ENCODE data around the gene BMP2K.
"Not testable (repeated sequence)": the region's sequence is repeated elsewhere in the genome, so short reads cannot be mapped to it uniquely, and the experiment has no call there.

The BMP2K gene

DNA sequence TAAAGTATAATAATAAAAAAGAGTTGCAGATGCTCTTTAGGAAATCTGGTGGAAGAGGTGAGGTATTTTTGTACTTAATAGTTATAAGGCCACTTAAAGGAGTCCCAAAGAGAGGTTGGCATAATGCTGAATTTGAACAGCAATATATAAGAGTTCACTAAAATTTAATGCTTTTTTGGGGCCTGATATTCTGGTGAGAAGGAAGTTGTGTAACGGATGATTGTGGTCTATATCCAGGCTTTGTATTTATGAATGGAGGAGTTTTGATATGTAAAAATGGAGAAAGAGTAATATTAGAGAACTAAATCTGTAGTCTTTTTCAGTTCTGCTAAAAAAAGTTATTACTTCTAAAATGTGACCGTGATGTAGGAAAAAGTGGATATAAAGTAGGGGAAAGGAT, 20.4 kb downstream of the BMP2K start:
- no peak for DNase-seq

DNA sequence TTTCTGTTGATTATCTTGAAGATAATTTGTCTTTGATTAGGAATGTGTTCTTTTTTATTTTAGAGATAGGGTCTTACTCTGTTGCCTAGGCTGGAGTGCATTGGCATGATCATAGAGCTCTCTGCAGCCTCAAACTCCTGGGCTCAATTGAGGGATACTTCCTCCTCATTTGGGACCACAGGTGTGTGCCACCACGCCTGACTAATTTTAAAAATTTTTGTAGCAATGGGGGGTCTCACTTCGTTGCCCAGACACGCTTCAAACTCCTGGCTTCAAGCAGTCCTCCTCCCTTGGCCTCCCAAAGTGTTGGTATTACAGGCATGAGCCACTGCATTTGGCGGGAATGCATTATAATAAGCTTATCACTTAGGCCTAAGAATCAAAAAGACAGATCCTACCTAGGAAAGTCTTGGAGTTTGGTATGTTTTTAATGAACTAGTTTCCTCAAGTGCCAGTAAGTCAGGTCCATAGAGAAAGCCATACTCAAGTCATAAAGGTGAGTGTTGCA, 21.7 kb downstream of the BMP2K start:
- DNase-seq, result no peak

DNA sequence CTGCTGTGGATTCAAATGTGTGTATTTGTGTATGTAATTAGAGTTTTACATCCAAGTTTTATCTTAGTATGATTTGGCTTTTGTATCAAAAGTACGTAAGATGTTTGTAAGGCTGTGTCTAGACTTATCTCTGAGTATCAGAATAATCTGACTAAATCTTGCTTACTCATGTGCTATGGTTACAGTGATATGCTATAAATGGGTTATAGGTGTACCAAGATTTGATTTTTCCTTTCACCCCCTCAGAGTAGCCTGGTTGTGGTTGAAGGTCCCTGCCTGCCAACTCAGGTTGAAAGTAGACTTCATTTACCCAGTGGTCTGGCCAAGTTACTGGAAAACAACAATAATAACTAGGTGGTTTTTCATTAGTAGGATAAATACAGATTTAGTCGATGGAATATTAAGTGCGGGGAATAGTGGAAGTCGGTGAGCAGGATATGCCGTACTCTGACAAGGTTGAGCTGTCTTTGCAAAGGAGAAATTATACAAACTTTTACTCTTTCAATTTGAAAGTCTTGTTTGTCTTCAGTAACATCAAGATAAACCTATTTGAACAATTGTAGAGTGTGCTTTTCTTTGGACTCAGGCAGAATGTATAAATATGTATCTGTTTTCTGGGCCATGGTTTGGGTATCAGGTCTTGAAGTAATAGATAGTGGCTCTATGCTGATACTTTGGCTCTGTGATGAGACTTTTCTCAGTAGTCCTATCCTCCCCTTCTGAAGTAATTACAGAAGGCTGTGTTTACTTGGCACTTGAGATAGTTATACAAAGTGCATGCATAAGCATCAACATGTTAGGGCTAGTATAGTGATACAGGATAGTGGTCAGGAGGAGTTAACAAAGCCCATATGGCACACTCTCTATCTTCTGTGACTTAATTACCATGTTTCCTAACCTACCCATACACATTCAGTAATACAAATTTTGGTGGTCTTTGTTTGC, 23.7 kb downstream of the BMP2K start:
- no peak for DNase-seq

DNA sequence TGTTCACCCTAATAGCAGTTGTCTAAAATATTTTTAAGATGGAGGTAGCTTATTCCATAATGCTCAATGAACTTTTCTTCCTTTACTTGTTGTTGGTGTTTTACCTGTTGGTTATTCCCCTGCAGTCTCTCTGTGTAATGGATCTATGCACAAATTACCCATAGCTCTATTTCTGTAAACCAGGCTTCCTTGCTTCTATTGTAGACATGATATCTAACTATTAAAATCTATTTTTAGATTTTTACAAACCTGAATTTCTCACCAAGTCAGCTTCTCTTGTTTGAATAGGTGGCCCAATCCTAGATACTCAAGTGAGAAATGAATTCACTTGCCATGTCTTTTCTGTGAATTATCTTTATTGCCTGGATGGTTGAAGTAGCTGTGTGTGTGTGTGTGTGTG, 24.8 kb downstream of the BMP2K start:
- DNase-seq, result no peak

DNA sequence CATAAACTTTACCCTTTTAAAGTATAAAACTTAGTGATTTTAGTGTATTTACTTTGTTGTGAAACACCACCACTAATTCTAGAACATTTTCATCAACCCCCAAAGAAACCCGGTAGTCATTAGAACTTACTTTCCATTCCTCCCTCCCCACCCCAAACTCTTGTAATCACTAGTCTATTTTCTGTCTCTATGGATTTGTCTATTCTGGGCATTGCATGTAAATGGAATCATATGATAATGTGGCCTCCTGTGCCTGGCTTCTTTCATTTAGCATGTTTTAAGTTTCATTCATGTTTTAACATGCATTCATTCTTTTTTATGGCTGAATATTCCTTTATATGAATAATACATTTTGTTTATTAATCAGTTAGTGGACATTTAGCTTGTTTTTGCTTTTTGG, 27.8 kb downstream of the BMP2K start:
- DNase-seq, result no peak

DNA sequence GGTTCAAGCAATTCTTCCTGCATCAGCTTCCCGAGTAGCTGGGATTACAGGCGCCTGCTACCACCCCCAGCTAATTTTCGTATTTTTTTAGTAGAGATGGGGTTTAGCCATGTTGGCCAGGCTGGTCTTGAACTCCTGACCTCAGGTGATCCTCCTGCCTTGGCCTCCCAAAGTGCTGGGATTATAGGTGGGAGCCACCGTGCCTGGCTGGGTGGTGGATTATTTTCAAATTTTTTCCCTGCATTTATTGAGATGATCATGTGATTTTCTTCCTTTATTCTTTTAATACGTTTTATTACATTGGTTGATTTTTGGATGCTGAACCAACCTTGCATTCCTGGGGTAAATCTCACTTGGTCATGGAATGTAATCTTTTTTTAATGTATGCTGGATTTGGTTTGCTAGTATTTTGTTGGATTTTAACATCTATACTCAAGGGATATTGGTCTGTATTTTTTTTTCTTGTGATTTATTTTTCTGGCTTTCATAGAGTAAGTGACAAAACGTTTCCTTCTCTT, 30.9 kb downstream of the BMP2K start:
- DNase-seq, result no peak

DNA sequence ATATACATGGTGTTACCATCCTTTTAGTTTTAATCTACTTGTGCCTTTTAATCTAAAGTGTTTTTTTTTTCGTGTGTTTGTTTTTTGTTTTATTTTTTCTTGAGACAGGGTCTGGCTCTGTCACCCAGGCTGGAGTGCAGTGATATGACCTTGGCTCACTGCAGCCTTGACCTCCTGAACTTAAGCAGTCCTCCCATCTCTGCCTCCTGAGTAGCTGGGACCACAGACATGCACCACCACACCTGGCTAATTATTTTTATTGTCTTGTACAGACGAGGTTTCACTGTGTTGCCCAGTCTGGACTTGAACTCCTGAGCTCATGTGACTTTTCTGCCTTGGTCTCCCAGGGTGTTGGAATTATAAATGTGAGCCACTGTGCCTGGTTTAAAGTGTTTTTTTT, 33.1 kb downstream of the BMP2K start:
- DNase-seq, result no peak

DNA sequence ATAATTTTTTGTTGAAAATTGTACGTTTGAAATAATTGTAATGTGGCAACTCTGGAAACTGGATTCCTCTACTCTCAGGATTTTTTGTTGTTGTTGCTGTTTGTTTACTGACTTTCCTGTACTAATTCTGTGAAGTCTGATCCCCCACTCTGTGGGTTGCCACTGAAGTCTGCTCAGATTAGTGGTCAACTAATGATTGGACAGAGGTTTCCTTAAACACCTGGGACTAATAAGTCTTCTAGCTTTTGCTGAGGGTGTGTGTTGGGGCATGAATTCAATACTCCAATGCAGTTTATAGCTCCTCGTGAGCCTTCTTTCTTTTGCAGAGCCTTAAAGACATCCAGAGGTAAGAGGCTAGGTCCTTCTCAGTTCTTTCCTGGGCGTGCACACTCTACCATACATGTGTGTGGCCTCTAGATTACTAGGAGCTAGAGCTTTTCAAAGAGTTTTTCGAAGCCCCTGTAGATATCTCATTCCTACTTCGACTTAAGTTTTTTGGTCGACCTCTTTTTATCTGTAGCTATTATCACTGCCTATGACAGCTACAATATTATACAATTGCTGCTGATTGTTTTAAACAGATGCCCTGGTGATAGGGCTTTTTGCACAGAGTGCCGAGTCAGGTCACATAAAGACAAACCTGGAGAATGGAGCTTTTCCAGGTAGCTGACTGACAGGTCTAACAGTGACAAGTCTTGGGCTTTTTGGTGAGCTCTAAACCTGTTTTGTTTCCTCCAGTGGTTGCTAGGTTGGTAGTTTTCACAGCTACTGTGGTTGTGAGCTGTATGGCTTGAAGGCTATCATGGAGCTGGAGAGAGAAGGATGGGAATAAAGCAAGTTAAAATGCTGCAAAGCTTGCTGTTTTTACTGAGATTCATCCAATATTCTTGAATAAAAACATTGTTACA, 34.0 kb downstream of the BMP2K start:
- no peak for DNase-seq

DNA sequence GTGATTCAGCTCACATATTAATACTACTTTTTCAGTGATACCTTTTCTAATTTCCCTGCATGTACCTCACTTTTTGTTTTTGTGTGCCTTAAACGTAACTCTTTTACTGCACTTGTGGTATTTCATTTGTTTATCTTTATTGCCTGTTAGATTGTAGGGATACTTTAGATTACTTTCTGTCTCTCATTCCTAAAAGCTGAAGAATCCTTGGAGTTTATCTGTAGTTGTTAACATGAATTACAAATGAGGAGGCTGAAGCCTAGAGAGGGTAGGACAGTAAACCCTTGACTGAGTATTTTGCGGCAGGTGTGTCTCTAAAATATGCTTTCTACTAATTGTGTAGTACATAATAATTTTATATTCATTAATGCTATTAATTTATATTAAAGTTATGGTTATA, 34.9 kb downstream of the BMP2K start:
- no peak for DNase-seq

DNA sequence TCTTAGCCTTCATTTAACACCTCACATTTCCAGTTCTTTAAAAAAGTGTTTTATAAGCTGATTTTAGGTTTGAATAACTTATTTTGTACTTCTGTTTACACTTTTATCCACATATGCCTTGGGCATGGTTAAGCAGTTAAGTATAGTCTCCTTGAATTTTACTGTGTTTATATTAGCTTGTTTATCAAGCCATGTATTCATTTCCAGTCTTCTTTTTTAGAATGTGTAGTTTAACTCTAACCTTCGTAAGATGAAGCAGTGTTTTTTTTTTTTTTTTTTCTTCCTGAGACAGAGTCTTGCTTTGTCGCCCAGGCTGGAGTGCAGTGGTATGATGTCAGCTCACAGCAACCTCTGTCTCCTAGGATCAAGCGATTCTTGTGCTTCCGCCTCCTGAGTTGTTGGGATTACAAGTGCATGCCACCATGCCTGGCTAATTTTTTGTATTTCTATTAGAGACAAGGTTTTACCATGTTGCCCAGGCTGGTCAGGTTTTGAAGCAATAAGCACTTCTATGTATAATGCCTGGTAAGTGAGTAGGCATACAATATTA, 42.5 kb downstream of the BMP2K start:
- no peak for DNase-seq

DNA sequence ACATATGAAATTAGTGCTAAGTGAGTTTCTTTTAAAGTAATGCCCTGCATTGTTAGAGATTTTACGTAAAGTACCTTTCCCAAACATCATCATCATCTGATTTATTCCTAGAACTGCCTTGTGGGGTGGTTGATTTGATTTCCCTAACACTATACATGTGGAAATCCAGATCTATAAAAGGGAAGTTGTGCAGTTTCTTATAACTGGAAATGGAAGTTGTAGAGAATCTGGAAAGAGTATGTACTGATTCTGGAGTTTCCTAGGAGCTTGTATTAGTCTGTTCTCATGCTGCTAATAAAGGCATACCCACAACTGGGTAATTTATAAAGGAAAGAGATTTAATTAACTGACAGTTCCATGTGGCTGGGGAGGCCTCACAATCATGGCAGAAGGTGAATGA, 47.9 kb downstream of the BMP2K start:
- DNase-seq, result no peak

DNA sequence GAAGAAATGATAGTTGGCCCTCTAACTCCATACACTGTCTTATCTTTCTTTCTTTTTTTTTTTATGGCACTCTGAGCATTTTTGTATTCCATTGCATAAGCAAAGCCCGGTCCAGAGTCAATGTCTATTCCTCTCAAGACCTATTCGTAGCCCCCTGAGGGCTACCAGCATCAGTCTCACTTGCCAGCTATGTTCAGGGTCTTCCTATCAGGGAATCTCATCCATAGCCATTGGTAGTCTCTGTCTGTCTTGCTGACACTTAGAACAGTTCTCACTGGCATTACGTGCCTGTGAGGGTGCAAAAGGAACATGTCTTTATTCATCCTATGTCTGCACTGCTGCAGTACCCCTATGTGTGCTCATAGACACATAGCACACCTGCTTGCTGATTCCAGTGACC, 51.0 kb downstream of the BMP2K start:
- no peak for DNase-seq

DNA sequence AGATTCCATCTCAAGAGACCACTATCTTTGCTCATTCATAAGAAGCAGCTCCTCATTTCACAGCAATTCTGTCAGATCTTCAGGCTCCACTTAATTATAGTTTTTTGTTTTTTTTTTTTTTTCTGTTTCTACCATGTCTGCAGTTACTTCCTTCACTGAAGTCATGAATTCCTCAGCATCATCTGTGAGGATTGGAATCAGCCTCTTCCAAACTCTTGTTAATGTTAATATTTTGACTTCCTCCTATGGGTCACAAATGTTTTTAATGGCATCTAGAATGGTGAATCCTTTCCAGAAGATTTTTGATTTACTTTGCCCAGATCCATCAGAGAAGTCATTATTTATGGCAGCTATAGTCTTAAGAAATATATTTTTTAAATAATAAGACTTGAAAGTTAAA, 53.1 kb downstream of the BMP2K start:
- DNase-seq, result no peak

DNA sequence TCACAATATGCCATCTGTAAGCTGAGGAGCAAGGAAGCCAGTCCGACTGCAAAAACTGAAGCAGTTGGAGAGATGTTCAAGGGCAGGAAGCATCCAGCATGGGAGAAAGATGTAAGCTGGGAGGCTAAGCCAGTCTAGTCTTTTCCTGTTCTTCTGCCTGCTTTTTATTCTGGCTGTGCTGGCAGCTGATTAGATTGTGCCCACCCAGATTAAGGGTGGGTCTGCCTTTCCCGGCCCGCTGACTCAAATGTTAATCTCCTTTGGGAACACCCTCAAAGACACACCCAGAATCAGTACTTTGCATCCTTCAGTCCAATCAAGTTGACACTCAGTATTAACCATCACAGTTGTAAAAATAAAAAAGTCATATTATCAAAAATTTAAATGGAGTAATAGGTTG, 63.5 kb downstream of the BMP2K start:
- DNase-seq, result not testable (repeated sequence)

DNA sequence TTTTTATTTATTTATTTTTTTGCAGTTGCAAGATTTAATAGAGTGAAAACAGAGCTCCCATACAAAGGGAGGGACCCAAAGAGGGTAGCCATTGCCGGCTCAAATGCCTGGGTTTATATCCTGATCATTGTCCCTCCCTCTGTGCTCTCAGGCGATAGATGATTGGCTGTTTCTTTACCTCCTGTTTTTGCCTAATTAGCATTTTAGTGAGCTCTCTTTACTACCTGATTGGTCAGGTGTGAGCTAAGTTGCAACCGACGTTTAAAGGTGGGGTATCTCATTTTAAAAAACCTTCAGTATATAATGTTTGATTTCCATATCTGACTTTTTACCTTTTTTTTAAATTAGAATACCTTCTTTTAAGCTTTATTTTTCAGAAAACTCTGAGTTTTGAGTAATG, 64.1 kb downstream of the BMP2K start:
- DNase-seq, result not testable (repeated sequence)

DNA sequence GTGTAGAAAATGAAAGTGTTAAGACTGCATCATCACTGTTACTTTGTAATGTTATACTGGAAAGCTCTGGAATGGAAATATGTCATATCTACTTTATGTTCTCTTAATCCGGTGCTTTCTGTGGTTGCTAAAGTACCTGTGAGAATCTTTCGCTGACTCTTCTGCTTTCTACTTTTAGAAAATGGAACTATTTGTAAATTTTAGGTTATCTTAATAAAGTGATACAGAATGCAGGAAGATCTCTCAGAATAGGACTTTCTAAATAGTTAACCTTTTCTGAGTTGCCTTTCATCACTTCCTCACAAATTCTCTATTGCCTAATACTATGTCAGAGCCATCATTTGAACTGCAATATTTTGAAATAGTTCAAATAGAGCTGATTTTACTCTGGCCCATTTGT, 69.3 kb downstream of the BMP2K start:
- DNase-seq, result no peak

DNA sequence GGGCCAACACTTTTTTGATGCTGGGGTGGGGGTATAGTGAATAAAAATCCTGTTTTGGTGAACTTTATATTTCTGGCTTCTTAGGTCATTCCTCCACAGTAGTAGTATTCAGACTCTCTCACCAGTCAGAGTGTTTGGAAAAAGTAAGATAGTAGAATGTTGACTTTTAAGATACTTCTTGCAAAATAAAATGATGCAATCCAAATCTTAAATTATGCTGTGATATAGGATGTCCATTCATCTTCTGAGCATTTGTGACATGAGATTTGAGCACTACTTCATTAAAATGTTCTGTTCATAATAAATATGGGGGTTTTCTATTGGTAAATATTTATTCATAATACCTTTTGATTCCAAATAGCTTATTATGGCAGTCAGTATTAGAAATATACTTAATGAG, 70.1 kb downstream of the BMP2K start:
- no peak for DNase-seq

DNA sequence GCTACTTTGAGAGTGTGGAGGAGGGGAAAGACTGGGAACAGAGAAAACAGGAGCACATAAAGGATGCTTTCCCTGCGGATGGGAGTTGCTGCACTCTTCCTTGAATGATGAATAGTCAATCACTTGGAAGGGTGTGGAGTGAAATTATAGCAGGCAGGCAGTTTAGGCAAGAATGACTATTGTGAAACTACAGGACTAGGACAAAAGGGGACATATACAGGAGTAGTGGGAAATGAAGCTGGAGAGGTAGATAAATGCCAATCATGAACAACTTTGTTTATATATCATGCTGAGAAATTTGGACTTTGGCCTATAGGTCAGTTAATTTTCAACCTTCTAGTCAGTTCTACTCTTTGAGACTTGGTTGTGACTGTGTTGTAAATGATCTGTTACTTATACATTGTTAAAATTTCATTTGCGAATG, 86.2 kb downstream of the BMP2K start:
- no peak for DNase-seq

DNA sequence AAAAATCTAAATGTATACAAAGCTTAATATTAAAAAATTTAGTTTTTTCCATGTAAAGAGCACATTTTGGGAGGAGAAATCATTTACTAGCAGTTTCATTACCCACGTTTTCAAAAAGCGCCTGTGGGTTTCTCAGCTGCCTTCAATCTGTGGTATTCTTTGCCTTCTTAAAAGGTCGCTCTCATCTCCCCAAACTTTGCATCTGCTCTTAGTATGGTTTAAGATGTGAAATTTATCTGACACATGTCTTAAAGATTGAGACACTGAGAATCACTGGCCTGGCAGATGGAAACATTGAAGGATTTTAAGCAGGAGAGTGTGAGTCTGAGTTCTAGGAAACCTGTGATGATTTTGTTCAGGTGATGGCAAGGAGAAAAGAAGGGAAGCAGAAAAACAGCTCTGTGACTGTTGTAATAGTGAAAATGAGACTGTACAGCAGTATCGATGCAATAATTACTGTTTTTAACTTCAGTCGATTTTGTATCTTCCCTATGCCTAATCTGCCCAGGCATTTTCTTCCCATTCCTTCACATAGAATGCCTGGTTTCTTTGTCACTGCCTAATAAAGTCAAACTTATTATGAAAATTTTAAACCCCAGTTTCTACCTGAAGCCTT, 87.2 kb downstream of the BMP2K start:
- no peak for DNase-seq

DNA sequence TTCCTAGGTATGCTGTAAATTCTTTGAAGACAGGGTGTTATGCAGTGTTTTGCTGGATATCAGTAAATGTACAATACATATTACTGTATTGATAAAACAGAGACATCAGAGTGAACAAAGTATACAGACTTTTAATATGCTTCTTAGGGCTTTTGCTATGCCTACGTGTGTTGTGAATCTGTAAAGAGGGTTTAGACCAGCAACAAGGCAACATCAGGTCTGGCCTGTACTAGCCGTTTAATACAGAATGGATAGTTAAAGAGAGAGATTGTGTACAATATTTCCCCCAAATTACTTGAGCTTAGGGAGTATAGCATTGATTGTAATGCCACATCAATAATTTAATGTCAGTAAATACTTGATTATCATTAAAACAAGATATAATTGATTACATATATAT, 87.8 kb downstream of the BMP2K start:
- no peak for DNase-seq

DNA sequence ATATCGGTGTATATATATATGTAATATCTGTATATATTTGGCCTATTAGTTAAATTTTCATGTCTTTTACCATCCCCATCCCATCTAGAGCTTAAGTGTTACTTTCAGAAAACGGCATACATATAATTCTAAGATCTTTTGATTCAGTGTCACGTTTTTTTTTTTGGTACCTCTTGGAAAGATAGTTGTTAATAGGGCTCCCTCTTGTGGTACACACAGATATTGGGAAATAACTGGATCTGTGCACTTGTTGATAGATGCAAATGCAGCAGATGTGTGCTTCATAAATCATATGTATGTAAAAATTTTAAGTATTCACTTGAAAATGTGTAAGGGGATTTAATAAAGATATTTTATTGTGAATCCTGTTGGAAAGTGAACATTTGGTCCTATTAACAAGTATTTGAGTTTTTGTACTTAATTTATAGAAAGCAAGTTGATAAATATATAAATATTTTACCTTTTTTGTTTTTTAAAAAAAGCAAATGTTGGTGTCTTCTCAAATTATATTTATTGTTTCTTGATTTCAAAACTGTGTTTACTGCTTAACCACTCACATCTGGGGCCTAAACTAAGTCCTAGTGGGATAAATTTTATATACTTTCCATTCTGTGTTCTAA, 88.4 kb downstream of the BMP2K start:
- no peak for DNase-seq

DNA sequence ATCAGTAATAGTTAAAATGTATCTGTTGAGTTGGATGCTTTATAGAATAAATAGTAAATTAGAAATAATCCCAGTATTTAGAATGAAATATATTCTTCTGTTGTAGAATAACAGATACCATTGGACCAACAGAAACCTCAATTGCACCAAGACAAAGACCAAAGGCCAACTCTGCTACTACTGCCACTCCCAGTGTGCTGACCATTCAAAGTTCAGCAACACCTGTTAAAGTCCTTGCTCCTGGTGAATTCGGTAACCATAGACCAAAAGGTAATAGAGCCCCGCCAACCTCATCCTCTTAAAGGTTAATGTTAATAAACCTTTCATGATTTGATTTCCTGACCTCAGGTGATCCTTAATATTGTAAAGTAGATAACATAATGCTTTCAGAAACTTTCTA, 89.3 kb downstream of the BMP2K start:
- DNase-seq, result no peak

Measured in stimulated activated CD4-positive, alpha-beta T cell treated with anti-CD3 and anti-CD28 coated beads, Interleukin-12 subunit alpha, Interleukin-12 subunit beta, amount 100 ng/mL, for 4 hours (primary cell).